Gastrocnemius medialis (tissue), 4 donors: ENCODE results near the gene CBL. TPM values are rescaled to one million over a fixed set of nuclear protein-coding genes. Genes with fewer than 3 reads are reported as not detected.

Source experiments
- ATAC-seq, 2 donors: fragments of 150-250 bp; one replicate each; pipeline ENCODE4 v1.9.1; 2016
- DNase-seq, 2 donors: peaks; one replicate each; pipeline ENCODE4 v3.0.0-alpha.2; 2019
- H3K27ac ChIP-seq, 4 donors: fragments of 200-600 bp; sonication (generic); 1 replicate in 1 of 4; 2 replicates in 3 of 4; pipeline ENCODE4 v1.5.1; 2016 to 2018; ENCODE audit warnings: mild to moderate bottlenecking in 2 of 4, moderate library complexity in 1 of 4
- H3K27me3 ChIP-seq, 3 donors: fragments of 200-600 bp; sonication (generic) in 2 of 3; 1 replicate in 1 of 3; 2 replicates in 2 of 3; pipeline versions ENCODE4 v1.5.1 to v1.6.0; 2016 to 2019; ENCODE audit warnings: mild to moderate bottlenecking in 1 of 3, moderate library complexity in 1 of 3
- H3K36me3 ChIP-seq, 2 donors: fragments of 200-600 bp; sonication (generic) in 1 of 2; one replicate each; pipeline ENCODE4 v1.5.1; 2017 to 2018
- H3K4me1 ChIP-seq, 2 donors: fragments of 200-600 bp; sonication (generic) in 1 of 2; one replicate each; pipeline ENCODE4 v1.5.1; 2016 to 2017; ENCODE audit warnings: mild to moderate bottlenecking in 2 of 2
- H3K4me3 ChIP-seq, 4 donors: fragments of 200-600 bp; sonication (generic) in 3 of 4; 1 replicate in 1 of 4; 2 replicates in 3 of 4; pipeline ENCODE4 v1.5.1; 2016 to 2019; ENCODE audit warnings: mild to moderate bottlenecking in 2 of 4
- H3K9me3 ChIP-seq, 3 donors: fragments of 200-600 bp; sonication (generic) in 2 of 3; 1 replicate in 1 of 3; 2 replicates in 2 of 3; pipeline ENCODE4 v1.5.1; 2016 to 2019
- POLR2A ChIP-seq, 2 donors: fragments of 450-650 bp; IDR thresholded peaks; one replicate each; pipeline ENCODE4 v1.6.1; 2017; ENCODE audit warnings: antibody characterized with exemption in 2 of 2, mild to moderate bottlenecking in 2 of 2, moderate library complexity in 2 of 2
- in situ Hi-C, 4 donors: fragments of 200-750 bp; cut with MboI; loops; one replicate each; pipeline versions ENCODE4 v1.15.0 to v1.8.0; 2017; ENCODE audit warnings: low sequenced_read_pairs in 4 of 4
- intact Hi-C: fragments of 100-400 bp; cut with DNase I; formaldehyde crosslinking; loops from one replicate; pipeline ENCODE4 v1.15.1; 2023; ENCODE audit warnings: low total_unique reads
- total RNA-seq, 4 donors: library from RNA; depleted of rRNA; stranded (reverse); fragments of >200 nt; gene quantifications; one replicate each; pipeline versions ENCODE4 v1.1.0 to v1.2.3, GENCODE V29; 2016
- TF ChIP-seq, protein P1 (sequence below), 5 experiments: fragments of 450-650 bp in 3 of 5; fragments of 200-600 bp in 2 of 5; sonication (generic) in 2 of 5; IDR thresholded peaks in 4 of 5; conservative IDR thresholded peaks in 1 of 5; 1 replicate in 4 of 5; 2 replicates in 1 of 5; pipeline ENCODE4 v1.5.1; 2016 to 2019; ENCODE audit warnings: antibody characterized with exemption in 5 of 5, mild to moderate bottlenecking in 3 of 5, moderate library complexity in 3 of 5

The CBL gene
- total RNA-seq, 4 donors from 2014 or later, result 3.0 to 6.7 (median 4.5) TPM

DNA sequence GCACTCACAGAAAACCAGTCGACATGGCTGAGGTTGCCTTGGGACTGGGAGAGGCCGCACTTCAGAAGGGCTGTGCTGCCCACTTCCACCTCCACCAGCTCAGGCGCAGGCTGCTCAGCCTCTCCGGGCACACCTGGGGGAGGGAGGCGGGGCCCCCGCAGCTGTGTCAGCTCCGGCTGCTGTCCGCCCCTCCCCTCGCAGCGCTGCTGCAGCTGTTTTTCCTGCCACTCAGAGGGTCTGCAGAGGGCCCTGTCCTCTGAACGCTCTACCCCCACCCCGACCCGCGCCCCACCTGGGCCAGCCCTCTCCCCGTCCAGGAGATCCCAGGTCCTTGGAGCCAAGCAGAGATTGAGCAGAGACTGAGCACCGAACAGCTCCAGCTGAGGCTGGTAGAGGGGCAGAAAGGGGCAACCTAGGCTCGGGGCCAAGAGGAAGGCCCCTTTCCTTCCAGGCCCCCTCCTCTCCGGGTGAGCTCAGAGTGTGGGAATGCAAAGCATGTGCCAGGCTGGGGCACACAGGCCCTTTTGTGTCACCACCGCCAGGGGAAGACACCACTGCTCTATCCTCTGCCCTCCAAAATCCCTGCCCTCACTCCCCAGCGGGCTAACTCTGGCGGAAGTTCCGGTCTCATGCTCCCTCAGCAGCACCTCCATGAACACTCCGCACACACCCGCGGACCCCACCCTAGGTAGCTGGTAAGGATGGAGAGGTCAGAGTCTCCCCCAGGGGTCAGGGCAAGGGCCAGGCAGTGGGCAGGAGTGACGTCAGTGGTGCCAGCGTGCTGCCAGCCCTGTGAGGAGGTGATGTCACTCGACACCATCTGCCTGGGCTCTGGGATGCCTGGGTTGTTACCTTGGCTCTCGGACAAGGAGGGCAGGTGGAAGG lies 109.2 kb downstream of the CBL start:
- Histone ChIP-seq H3K27ac (peak overlapping the region; percentile 80 to 85 (median 83)), H3K9me3 (no peaks in the 10 kb centered on the region), H3K36me3 (no peaks in the 10 kb centered on the region), H3K4me3 (peak overlapping the region; percentile 60 to 79 (median 69)), H3K27me3 (peaks cover 0 to 3% (median 3%) of the 10 kb centered on the region in 3 donors), H3K4me1 (peaks cover 35 to 38% of the 10 kb centered on the region in 2 donors)
- ATAC-seq (peak in 1 of 2 donors; percentile 14), DNase-seq (no peak)
- TF ChIP-seq, protein P1, sequence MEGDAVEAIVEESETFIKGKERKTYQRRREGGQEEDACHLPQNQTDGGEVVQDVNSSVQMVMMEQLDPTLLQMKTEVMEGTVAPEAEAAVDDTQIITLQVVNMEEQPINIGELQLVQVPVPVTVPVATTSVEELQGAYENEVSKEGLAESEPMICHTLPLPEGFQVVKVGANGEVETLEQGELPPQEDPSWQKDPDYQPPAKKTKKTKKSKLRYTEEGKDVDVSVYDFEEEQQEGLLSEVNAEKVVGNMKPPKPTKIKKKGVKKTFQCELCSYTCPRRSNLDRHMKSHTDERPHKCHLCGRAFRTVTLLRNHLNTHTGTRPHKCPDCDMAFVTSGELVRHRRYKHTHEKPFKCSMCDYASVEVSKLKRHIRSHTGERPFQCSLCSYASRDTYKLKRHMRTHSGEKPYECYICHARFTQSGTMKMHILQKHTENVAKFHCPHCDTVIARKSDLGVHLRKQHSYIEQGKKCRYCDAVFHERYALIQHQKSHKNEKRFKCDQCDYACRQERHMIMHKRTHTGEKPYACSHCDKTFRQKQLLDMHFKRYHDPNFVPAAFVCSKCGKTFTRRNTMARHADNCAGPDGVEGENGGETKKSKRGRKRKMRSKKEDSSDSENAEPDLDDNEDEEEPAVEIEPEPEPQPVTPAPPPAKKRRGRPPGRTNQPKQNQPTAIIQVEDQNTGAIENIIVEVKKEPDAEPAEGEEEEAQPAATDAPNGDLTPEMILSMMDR (IDR thresholded peaks at IDR 0.05 in 4 of 5, conservative IDR thresholded peaks at IDR 0.05 in 1 of 5), result peak in 2 of 5 experiments; percentile 13 to 18
- TF ChIP-seq POLR2A (IDR thresholded peaks at IDR 0.05), result no peak
- intact Hi-C loops (loop anchor here (5.0 kb wide), 1 partner anchor 168 kb away; the partner anchor contains the start of gene ABCG4), in situ Hi-C loops (no loop called here)

DNA sequence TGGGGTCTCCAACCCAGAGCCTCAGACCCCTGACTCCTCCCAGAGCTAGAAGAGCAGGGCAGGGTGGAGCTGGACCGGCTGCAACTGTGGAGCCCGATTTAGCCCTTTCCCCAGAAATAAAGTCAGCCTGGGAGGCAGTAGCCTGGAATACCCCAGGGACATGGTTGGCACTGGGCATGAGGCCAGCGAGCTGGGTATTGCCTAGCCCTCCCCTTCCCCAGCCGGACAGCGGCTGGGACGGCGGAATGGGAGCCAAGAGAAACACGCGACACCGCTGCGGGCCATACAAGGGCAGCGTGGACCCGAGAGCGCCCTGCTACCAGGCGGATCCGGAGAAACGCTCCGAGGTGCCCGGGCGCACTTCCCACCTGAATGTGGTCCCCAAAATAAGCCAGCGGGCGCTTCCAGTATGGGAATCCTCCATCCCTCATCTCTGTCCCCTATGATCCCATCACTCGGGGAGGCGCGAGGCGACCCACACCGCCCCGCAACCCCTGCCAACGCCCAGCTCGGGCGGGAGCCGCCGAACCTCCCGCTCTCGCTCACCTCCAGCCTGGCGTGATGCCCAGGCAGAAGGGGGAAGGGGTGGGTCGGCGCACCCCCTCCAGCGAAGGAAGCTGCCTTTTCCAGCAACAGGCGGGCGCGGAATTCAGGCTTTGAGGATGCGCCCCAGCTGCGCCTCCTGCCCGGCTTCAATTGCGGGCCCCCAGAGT lies 110.0 kb downstream of the CBL start:
- TF ChIP-seq, protein P1 (IDR thresholded peaks at IDR 0.05 in 4 of 5, conservative IDR thresholded peaks at IDR 0.05 in 1 of 5), result no peak
- no peak for TF ChIP-seq POLR2A (IDR thresholded peaks at IDR 0.05)
- ATAC-seq (peak in 1 of 2 donors; percentile 18), DNase-seq (no peak)
- Histone ChIP-seq H3K27me3 (peaks cover 0 to 10% (median 3%) of the 10 kb centered on the region in 3 donors), H3K36me3 (no peaks in the 10 kb centered on the region), H3K27ac (peak overlapping the region; percentile 80 to 85 (median 83)), H3K4me3 (peak overlapping the region; percentile 60 to 79 (median 69)), H3K4me1 (peaks cover 35 to 38% of the 10 kb centered on the region in 2 donors), H3K9me3 (no peaks in the 10 kb centered on the region)
- in situ Hi-C loops (no loop called here), intact Hi-C loops (loop anchor here (5.0 kb wide), 1 partner anchor 169 kb away; the partner anchor contains the start of gene ABCG4)

DNA sequence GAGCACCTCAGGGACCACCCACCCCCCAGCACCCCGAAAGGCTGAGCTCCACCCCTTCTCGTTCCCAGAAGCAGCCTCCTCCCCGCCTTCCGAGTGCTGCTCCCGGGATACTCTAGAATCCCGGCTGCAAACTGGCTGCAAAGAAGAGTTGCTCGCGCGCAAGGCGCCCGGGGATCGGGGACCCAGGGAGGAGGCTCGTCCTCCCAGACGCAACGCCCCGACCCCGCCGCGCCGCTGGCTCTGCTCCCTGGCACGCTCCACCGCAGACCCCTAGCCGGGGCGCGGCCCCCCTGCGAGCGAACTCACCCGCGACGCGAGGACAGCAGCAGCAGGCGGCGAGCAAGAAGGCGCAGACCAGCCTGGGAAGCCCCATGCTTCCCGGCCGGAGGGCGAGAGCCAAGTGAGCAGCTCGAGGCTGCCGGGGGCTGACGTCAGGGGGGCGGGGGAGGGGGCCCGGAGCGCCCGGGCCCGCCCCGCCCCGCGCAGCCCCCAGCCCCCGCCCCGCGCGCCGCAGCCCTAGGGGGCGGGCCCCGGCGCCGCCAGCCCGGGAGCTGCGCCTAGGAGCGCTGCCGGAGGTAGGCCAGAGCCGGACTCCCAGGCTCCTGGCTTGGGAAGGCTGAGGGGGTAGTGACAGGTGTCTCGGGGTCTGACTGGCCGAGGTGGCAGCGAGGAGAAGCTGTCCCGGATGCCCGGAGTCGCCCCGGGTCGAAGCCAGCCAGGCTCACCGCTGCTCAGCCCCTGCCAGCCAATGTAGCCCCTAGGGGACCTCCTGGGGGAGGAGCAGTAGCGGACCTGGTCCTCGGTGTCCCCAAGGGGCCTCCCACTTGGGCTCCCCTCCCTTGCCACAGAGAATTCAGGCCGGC lies 110.8 kb downstream of the CBL start, which contains the start of gene MCAM:
TSS of gene MCAM (minus strand) at position 402 of the 863 bp plus-strand sequence. CDS start at position 373, 29 bp downstream.
- Histone ChIP-seq H3K36me3 (no peaks in the 10 kb centered on the region), H3K9me3 (no peaks in the 10 kb centered on the region), H3K27me3 (peaks cover 0 to 10% (median 3%) of the 10 kb centered on the region in 3 donors), H3K4me3 (peak within 1 kb of the TSS; percentile 60 to 79 (median 69)), H3K4me1 (peaks cover 38 to 40% of the 10 kb centered on the region in 2 donors), H3K27ac (peak within 1 kb of the TSS; percentile 81 to 85 (median 85))
- DNase-seq (no peak), ATAC-seq (peak; percentile 4 to 11)
- peak in 1 of 2 donors; percentile 43 for TF ChIP-seq POLR2A (IDR thresholded peaks at IDR 0.05)
- TF ChIP-seq, protein P1 (IDR thresholded peaks at IDR 0.05 in 4 of 5, conservative IDR thresholded peaks at IDR 0.05 in 1 of 5), result no peak
- in situ Hi-C loops, result no loop called here
- intact Hi-C loops, result loop anchor here (5.0 kb wide), 1 partner anchor 170 kb away; the partner anchor contains the start of gene ABCG4
